ENCODE results near the gene ZNF493. TPM values are rescaled to one million over a fixed set of nuclear protein-coding genes. Genes with fewer than 3 reads are reported as not detected.
A peak's percentile ranks its signal among the peaks of the same experiment; 100 is the strongest.

ZNF493 gene
- 1.8 TPM for polyA plus RNA-seq (2013, experiment 1 of 2; ENCODE audit: insufficient read length)
- 2.6 TPM for polyA plus RNA-seq (2013, experiment 2 of 2; ENCODE audit: insufficient read length)

GRCh38 chr19:21396893-21397572 lies at the start of gene ZNF493:
Gene ZNF493 (plus strand): TSS chr19:21397133. CDS start chr19:21397238, 105 bp downstream.
- peak; percentile 96 for DNase-seq

- DNase-seq: no peak
These were observed 44.1 kb upstream of the ZNF493 start for GRCh38 chr19:21352830-21353229.

GRCh38 chr19:21358768-21359451 lies 38.0 kb upstream of the ZNF493 start, which contains the start of gene ZNF738:
Gene ZNF738 (plus strand): TSS chr19:21359000. CDS start chr19:21359141, 141 bp downstream.
- peak; percentile 97 for DNase-seq

DNA sequence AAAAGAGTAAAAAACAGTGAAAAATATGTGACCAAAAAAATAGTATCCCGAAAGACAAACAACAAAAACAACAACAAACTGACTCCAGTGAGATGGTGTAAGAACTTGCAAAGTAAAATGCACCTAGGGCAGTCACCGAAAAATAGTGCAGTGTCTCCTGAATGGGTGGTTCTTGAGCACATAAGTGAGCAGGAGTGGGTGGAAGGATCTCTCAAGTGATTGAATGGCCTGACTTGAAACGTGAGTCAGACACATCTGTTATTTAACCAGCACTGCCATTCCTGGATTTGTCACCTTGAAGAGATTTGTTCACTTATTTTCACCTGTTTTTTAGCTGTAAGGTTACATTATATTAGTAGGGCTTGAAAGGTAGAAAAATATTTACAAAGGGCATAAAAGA lies 34.6 kb upstream of the ZNF493 start:
- no peak for DNase-seq

DNA sequence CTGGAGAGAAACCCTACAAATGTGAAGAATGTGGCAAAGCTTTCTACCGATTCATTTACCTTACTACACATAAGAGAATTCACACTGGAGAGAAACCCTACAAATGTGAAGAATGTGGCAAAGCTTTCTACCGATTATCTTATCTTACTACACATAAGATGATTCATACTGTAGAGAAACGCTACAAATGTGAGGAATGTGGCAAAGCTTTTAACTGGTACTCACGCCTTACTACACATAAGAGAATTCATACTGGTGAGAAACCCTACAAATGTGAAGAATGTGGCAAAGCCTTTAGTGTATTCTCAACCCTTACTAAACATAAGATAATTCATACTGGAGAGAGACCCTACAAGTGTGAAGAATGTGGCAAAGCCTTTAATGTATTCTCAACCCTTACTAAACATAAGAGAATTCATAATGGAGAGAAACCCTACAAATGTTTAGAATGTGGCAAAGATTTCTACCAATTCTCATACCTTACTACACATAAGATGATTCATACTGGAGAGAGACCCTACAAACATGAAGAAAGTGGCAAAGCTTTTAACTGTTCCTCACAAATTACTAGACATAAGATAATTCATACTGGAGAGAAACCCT lies 12.9 kb upstream of the ZNF493 start:
- DNase-seq: no peak

DNA sequence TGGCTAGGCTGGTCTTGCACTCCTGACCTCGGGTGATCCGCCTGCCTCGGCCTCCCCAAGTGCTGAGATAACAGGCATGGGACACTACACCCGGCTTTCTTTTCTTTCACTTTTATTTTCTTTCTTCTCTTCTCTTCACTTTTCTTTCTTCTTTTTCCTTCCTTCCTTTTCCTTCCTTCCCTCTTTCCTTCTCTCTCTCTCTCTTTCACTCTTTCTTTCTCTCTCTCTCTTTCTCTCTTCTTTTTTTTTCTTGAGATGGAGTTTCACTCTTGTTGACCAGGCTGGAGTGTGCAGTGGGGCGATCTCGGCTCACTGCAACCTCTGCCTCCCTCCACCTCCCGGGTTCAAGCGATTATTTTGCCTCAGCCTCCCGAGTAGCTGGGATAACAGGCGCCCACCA lies 812 bp upstream of the ZNF493 start:
- DNase-seq: no peak

DNA sequence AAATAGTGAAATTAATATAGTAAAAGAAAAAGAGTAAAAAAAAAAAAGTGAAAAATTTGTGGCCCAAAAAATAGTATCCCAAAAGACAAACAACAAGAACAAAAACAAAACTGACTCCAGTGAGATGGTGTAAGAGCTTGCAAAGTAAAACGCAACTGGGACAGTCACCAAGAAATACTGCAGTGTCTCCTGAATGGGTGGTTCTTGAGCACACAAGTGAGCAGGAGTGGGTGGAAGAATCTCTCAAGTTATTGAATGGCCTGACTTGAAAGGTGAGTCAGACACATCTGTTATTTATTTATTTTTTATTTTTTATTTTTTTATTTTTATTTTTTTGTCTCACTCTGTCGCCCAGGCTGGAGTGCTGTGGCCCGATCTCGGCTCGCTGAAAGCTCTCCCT lies 1.9 kb downstream of the ZNF493 start:
- DNase-seq: no peak

- no peak for DNase-seq
These were observed 5.5 kb downstream of the ZNF493 start for GRCh38 chr19:21402303-21402985.

- DNase-seq: no peak
These were observed 13.2 kb downstream of the ZNF493 start for GRCh38 chr19:21410166-21410565.

- DNase-seq: no peak
These were observed 25.3 kb downstream of the ZNF493 start for GRCh38 chr19:21422244-21422643.

- no peak for DNase-seq
These were observed 26.4 kb downstream of the ZNF493 start for GRCh38 chr19:21423057-21424041.

GRCh38 chr19:21430675-21431074 lies 33.7 kb downstream of the ZNF493 start:
- DNase-seq: no peak

- no peak for DNase-seq
These were observed 35.7 kb downstream of the ZNF493 start for GRCh38 chr19:21432590-21432989.

- no peak for DNase-seq
These were observed 37.6 kb downstream of the ZNF493 start for GRCh38 chr19:21434516-21434915.

GRCh38 chr19:21434967-21435544 lies 38.1 kb downstream of the ZNF493 start:
- DNase-seq: no peak

DNA sequence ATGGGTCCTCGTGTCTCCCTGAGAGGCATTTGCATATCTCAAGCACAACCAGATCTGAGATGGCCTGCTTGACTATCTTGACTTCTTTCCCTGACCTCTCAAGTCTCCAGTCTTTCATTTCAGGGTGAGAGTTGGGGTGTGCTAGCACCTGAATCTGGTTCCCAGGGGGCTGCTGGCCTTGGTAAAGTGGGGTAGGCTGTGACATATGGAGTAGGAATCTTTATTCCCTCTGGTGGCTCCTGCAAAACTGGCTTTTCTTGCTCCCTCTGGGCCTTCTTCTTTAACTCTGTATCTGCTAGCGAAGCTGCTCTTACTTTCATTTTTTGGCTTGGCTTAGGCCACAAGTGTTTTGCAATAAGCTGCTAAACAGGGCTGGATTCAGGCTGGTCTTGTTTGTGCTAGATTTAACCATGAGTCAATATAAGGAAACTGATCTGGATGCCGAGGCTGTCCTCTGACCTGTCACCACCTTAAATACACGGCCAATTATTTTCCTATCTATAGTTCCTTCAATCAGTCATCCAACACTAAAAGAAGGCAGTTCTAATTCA lies 42.3 kb downstream of the ZNF493 start:
- no peak for DNase-seq

GRCh38 chr19:21440321-21440720 lies 43.4 kb downstream of the ZNF493 start:
- no peak for DNase-seq

DNA sequence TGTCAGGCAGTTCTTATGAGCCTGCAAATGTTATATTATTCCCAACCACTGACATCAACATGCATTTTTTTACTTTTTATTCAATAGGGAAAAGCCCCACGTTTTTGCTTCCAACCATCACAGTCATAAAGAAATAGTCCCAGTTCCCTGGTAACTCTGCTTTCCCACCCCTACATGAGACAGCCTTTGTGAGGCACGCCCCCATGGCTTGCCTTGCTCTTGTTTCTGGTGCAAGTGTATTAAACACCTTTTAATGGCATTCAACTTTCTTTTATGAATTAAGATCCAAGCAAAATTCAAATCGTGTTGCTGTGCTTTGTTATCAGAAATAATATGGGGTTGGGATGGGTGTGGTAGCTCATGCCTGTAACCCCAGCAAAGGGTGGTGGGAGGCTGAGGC lies 54.3 kb downstream of the ZNF493 start:
- DNase-seq: no peak

DNA sequence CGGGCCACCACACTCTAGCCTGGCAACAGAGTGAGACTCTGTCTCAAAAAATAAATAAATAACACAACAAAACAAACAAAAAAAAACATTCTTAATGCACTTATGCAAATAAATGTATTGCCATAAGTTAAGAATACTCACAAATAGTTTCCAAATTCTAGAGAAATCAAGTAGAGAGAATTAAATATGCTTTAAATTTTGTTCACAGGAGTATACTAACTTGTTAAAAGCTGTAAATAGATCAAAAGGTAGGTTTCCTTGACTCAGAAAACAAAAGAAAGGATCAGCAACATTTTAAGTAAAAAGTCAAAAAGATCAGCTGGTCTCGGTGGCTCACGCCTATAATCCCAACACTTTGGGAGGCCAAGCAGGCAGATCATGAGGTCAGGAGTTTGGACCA lies 58.0 kb downstream of the ZNF493 start:
- DNase-seq: no peak

GRCh38 chr19:21460686-21461085 lies 63.8 kb downstream of the ZNF493 start:
- no peak for DNase-seq

- no peak for DNase-seq
These were observed 65.6 kb downstream of the ZNF493 start for GRCh38 chr19:21462540-21462939.

All from fibroblast of skin of back (primary cell).